Esophagus squamous epithelium (tissue), 5 donors: Measurements from ENCODE around the gene SLC51B. TPM values are rescaled to one million over a fixed set of nuclear protein-coding genes. Genes with fewer than 3 reads are reported as not detected.
A peak's percentile ranks its signal among the peaks of the same experiment; 100 is the strongest.

Experiments used
- DNase-seq: peaks from one replicate; lab custom pipeline; 2025; lab: John Stamatoyannopoulos, UW
- H3K27ac ChIP-seq, 4 donors: fragments of 200-600 bp; sonication (generic); one replicate each; pipeline ENCODE4 v1.5.1; 2016 to 2019; ENCODE audit warnings: mild to moderate bottlenecking in 1 of 4
- H3K27me3 ChIP-seq, 4 donors: fragments of 200-600 bp; sonication (generic); 1 replicate in 3 of 4; 2 replicates in 1 of 4; pipeline versions ENCODE4 v1.5.1 to v1.6.0; 2017 to 2021; ENCODE audit warnings: antibody characterized with exemption in 1 of 4
- H3K36me3 ChIP-seq, 3 donors: fragments of 200-600 bp; sonication (generic); one replicate each; pipeline ENCODE4 v1.5.1; 2016 to 2019
- H3K4me1 ChIP-seq, 3 donors: fragments of 200-600 bp; sonication (generic); one replicate each; pipeline ENCODE4 v1.5.1; 2017 to 2019
- H3K4me3 ChIP-seq, 4 donors: fragments of 200-600 bp; sonication (generic); 1 replicate in 3 of 4; 2 replicates in 1 of 4; pipeline ENCODE4 v1.5.1; 2016 to 2019; ENCODE audit warnings: mild to moderate bottlenecking in 2 of 4, moderate library complexity in 1 of 4
- H3K9me3 ChIP-seq, 3 donors: fragments of 200-600 bp; sonication (generic); one replicate each; pipeline ENCODE4 v1.5.1; 2016 to 2019
- POLR2A ChIP-seq, 4 donors: fragments of 450-650 bp; IDR thresholded peaks; one replicate each; pipeline ENCODE4 v1.6.1; 2017; ENCODE audit warnings: antibody characterized with exemption in 4 of 4, mild to moderate bottlenecking in 4 of 4, moderate library complexity in 3 of 4
- WGBS, 2 donors: methylation state at CpG; one replicate each; pipeline ENCODE4 v1.1.5; 2018; 5-methylcytosine and 5-hydroxymethylcytosine counted together
- intact Hi-C: fragments of 100-400 bp; cut with DNase I; formaldehyde crosslinking; loops from one replicate; pipeline ENCODE4 v1.15.0; 2022
- total RNA-seq, 4 donors: library from RNA; depleted of rRNA; stranded (reverse); fragments of >200 nt; gene quantifications; one replicate each; pipeline ENCODE4 v1.1.0, GENCODE V29; 2016
- TF ChIP-seq, protein P1 (sequence below), 6 experiments: fragments of 450-650 bp in 4 of 6; fragments of 200-600 bp in 2 of 6; sonication (generic) in 2 of 6; IDR thresholded peaks; one replicate each; pipeline ENCODE4 v1.5.1; 2016 to 2019; ENCODE audit warnings: antibody characterized with exemption in 6 of 6, mild to moderate bottlenecking in 4 of 6, moderate library complexity in 4 of 6
- donor health status: DM: yes; HTN: yes; CAD: no.

Gene SLC51B
- total RNA-seq, 4 donors from 2014 or later = not detected

DNA sequence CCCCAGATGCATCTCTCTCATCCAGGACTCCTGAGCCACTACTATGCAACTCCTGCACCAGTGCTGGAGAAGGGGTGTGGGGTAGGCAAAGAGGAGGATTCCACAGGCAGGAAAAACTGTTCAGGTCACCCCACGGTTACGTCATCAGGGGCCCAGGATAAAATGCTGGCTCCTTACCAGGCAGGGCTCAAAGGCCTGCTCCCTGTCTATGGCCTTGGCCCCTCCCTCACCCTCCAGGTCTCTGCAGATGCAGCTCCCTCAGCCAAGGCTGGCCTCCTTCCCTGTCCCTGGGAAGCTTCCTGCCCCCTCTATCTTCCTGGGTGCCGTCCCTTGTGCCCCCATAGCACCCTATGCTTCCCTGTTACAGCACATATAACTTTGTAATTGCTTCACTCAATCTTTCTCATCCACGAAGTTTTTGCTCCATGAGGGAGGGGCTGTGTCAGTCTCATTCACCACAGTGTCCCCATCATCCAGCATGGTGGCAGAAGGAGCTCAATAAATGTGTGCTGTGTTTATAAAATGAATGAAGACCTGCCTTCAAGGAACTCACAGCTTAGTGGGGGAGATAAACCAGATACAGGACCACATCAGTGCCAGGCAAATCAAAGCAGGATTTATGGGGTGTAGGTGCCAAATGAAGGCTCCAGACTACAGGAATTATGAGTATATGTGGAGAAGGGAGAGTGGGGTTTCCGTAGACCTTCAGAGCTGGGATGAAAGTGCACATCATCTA is 50.0 kb downstream of the SLC51B start:
- Histone ChIP-seq H3K27me3 (no peaks in the 10 kb centered on the region), H3K4me3 (no peak overlapping the region), H3K4me1 (peaks cover 4 to 29% (median 9%) of the 10 kb centered on the region in 3 donors), H3K9me3 (no peaks in the 10 kb centered on the region), H3K36me3 (peaks cover 0 to 37% (median 10%) of the 10 kb centered on the region in 3 donors), H3K27ac (peak overlapping the region; percentile 5 to 75 (median 29))
- intact Hi-C loops = no loop called here
- WGBS, 2 donors = 39 to 53% methylated on average over 3 to 4 of the region's 5 CpGs
- DNase-seq = no peak
- TF ChIP-seq, protein P1, sequence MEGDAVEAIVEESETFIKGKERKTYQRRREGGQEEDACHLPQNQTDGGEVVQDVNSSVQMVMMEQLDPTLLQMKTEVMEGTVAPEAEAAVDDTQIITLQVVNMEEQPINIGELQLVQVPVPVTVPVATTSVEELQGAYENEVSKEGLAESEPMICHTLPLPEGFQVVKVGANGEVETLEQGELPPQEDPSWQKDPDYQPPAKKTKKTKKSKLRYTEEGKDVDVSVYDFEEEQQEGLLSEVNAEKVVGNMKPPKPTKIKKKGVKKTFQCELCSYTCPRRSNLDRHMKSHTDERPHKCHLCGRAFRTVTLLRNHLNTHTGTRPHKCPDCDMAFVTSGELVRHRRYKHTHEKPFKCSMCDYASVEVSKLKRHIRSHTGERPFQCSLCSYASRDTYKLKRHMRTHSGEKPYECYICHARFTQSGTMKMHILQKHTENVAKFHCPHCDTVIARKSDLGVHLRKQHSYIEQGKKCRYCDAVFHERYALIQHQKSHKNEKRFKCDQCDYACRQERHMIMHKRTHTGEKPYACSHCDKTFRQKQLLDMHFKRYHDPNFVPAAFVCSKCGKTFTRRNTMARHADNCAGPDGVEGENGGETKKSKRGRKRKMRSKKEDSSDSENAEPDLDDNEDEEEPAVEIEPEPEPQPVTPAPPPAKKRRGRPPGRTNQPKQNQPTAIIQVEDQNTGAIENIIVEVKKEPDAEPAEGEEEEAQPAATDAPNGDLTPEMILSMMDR (IDR thresholded peaks at IDR 0.05) = no peak
- no peak for TF ChIP-seq POLR2A (IDR thresholded peaks at IDR 0.05)

DNA sequence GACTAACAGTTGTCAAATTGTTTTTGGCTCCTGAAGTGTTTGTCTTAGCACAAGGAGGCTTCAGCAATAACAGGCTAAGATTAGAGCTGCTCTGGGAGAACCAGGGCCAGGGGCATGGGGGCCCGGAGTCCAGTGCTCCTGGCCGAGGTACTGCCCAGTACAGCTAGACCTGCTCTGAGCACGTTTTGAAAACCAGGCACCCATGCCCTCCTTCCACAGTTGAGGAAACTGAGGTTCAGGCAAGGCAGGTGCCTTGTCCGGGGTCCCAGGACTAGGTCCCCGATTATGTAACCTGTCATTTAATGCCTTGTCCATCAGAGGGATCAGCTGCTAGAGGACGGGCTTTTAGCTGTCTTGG is 50.5 kb downstream of the SLC51B start:
- H3K27ac ChIP-seq = peak overlapping the region in 1 of 4 donors; percentile 10
- no peaks in the 10 kb centered on the region for H3K9me3 ChIP-seq
- WGBS, 2 donors = 58 to 81% methylated on average over 3 to 4 of the region's 6 CpGs
- intact Hi-C loops = no loop called here
- H3K36me3 ChIP-seq = peaks cover 0 to 37% (median 10%) of the 10 kb centered on the region in 3 donors
- DNase-seq = no peak
- H3K4me3 ChIP-seq = no peak overlapping the region
- H3K27me3 ChIP-seq = no peaks in the 10 kb centered on the region
- H3K4me1 ChIP-seq = peaks cover 6 to 35% (median 9%) of the 10 kb centered on the region in 3 donors
- no peak for TF ChIP-seq POLR2A (IDR thresholded peaks at IDR 0.05)
- TF ChIP-seq, protein P1 (IDR thresholded peaks at IDR 0.05) = no peak

DNA sequence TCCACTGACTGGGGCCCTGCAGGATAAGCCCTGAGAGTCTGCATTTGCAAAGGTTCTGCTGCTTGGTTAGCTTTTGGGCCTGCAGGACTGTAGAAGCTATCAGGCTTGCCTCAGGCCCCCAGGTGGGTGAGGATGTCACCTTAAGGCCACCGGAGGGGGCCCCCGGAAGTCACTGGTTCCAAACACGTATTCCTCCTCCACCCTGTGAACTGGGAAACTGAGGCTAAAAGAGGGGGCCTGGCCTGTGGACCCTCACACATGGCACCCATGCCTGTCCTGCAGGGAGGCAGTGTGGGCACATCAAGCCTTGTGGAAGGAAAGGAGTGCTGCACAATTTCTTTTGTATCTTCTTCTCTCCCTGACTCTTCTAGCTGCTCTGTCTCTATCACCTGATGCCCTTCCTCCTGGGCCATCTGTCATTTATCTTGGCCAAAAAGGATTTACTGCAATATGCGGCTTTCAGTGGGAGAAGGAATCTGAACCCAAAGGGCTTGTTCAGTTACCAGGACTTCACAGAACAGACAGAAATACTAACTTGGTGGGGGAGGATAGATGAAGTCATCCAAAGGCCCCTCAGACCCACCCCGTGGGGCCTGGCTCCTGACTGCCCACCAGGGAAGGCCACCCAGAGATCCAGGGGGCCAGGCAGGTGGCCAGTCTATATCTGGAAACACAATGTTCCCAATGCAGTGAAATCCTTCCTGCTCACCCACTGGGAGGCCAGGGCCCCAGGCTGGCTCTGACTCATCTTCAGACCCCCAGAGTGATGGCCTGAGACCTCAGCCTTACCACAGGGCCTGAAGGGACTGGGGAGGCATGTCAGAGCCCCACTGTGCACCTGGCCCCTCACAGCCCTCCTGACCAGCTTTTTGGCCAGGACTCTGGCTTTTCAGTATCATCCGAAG is 51.5 kb downstream of the SLC51B start:
- Histone ChIP-seq H3K27me3 (no peaks in the 10 kb centered on the region), H3K9me3 (no peaks in the 10 kb centered on the region), H3K4me1 (peaks cover 16 to 45% (median 18%) of the 10 kb centered on the region in 3 donors), H3K4me3 (no peak overlapping the region), H3K36me3 (peaks cover 0 to 37% (median 10%) of the 10 kb centered on the region in 3 donors), H3K27ac (no peak overlapping the region)
- intact Hi-C loops = no loop called here
- TF ChIP-seq POLR2A (IDR thresholded peaks at IDR 0.05) = no peak
- TF ChIP-seq, protein P1 (IDR thresholded peaks at IDR 0.05) = no peak
- no peak for DNase-seq
- WGBS, 2 donors = 73 to 83% methylated on average over 1 to 5 of the region's 6 CpGs

DNA sequence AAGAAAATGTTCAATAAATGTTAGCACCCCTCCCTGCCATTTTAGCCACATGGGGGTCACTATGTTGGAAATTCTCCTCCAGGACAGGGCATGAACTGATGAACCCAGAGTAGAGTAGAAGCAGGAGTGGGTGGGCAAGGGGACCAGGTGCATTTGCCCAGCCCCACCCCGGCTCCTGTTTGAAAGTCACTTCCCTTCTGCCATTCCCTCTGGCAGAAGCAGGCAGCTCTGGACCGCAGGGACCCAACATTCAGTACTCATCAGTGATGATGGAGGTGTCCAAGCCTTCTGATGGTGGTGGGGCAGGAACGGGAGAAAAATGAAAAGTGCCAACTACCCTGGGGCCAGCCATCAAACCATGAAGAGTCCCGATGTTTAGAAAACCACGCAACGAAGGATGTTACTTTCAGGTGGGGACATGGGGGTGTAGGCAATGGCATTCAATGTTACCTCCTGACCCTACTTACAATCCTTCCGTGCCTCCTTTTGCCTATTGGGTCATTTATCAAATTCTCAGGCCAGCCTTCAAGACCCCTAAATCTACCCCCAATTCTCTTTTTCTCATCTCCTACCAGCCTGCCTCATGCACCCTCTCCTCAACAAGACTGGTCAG is 52.6 kb downstream of the SLC51B start:
- H3K9me3 ChIP-seq = no peaks in the 10 kb centered on the region
- no peak for DNase-seq
- H3K36me3 ChIP-seq = peaks cover 0 to 47% (median 10%) of the 10 kb centered on the region in 3 donors
- H3K27ac ChIP-seq = no peak overlapping the region
- intact Hi-C loops = no loop called here
- H3K4me1 ChIP-seq = peaks cover 16 to 50% (median 23%) of the 10 kb centered on the region in 3 donors
- H3K4me3 ChIP-seq = no peak overlapping the region
- TF ChIP-seq POLR2A (IDR thresholded peaks at IDR 0.05) = no peak
- TF ChIP-seq, protein P1 (IDR thresholded peaks at IDR 0.05) = no peak
- no peaks in the 10 kb centered on the region for H3K27me3 ChIP-seq
- WGBS, 2 donors = 89 to 96% methylated on average over 6 to 7 of the region's 7 CpGs
